ENCODE results near the gene KMT2E. TPM values are rescaled to one million over a fixed set of nuclear protein-coding genes. Genes with fewer than 3 reads are reported as not detected.
"Not testable (repeated sequence)": the region's sequence is repeated elsewhere in the genome, so short reads cannot be mapped to it uniquely, and the experiment has no call there.

The KMT2E gene
- total RNA-seq, 2 experiments from 2014 or later = 295 to 296 TPM

DNA sequence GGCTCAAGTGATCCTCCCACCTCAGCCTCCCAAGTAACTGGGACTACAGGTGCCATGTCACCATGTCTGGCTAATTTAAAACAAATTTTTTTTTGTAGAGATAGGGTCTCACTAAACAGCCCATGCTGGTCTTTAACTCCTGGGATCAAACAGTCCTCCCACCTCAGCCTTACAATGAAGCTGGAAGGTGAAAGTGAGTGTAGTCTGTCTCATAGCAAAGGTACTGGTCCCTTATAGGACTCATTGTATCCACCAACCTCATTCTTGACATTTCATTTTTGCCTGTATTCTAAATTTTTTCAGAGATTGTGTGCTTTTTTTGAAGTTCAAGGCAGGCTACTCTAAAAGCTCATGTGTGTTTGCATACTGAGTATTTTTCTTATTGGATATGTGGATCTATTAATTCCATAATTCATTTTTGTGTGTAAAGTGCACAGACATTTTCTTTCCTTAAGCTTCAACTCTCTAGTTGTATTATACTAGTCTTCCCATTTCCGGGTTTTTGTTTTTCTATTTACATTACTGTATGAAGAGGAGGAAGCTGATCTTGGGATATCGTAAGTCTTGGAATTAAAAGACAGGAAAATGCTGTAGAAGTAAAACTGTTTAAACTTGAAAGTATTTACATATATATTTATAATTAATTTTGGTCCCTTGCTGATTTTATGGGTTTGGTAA lies 13.3 kb downstream of the KMT2E start:
- TF ChIP-seq, protein P1, sequence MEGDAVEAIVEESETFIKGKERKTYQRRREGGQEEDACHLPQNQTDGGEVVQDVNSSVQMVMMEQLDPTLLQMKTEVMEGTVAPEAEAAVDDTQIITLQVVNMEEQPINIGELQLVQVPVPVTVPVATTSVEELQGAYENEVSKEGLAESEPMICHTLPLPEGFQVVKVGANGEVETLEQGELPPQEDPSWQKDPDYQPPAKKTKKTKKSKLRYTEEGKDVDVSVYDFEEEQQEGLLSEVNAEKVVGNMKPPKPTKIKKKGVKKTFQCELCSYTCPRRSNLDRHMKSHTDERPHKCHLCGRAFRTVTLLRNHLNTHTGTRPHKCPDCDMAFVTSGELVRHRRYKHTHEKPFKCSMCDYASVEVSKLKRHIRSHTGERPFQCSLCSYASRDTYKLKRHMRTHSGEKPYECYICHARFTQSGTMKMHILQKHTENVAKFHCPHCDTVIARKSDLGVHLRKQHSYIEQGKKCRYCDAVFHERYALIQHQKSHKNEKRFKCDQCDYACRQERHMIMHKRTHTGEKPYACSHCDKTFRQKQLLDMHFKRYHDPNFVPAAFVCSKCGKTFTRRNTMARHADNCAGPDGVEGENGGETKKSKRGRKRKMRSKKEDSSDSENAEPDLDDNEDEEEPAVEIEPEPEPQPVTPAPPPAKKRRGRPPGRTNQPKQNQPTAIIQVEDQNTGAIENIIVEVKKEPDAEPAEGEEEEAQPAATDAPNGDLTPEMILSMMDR (IDR thresholded peaks at IDR 0.05) = no peak
- H3K27me3 ChIP-seq (ENCODE audit: control insufficient read depth in 1 of 2, insufficient read depth in 2 of 2, low read length in 2 of 2) = no peaks in the 10 kb centered on the region
- no peak overlapping the region for H3K27ac ChIP-seq (ENCODE audit: low read depth in 1 of 2, low read length in 2 of 2)
- Mint-ChIP-seq H3K36me3 (ENCODE audit: low read depth) (peaks cover 20% of the 10 kb centered on the region), H3K27ac (peak overlapping the region; percentile 34), H3K9me3 (no peaks in the 10 kb centered on the region), H3K4me1 (ENCODE audit: low read depth) (peaks cover 90% of the 10 kb centered on the region), H3K27me3 (no peaks in the 10 kb centered on the region), H3K4me3 (peak overlapping the region; percentile 26)
- ATAC-seq (ENCODE audit: poor library complexity) (peak; percentile 14), DNase-seq (no peak)
- H3K4me3 ChIP-seq (ENCODE audit: low read length) = no peak overlapping the region
- H3K4me1 ChIP-seq (ENCODE audit: insufficient read depth, low read length) = peaks cover 39% of the 10 kb centered on the region
- H3K36me3 ChIP-seq (ENCODE audit: insufficient read depth, low read length) = no peaks in the 10 kb centered on the region
- intact Hi-C loops (cut with DNase I, micrococcal nuclease) = no loop called here
- ChIA-PET CTCF (interaction anchor here (0.9 to 1.9 kb wide), 5 partner anchors 10 to 77 kb away, joined by 3 to 8 read pairs (median 4); no protein-coding TSS in a partner anchor), POLR2A (interaction anchor here (0.9 to 5.6 kb wide), 5 partner anchors 9 to 31 kb away, joined by 3 to 72 read pairs (median 3); partner anchors contain the start of gene KMT2E)
- H3K9me3 ChIP-seq (ENCODE audit: control insufficient read depth in 1 of 2, insufficient read depth in 1 of 2, low read length in 2 of 2) = no peaks in the 10 kb centered on the region

DNA sequence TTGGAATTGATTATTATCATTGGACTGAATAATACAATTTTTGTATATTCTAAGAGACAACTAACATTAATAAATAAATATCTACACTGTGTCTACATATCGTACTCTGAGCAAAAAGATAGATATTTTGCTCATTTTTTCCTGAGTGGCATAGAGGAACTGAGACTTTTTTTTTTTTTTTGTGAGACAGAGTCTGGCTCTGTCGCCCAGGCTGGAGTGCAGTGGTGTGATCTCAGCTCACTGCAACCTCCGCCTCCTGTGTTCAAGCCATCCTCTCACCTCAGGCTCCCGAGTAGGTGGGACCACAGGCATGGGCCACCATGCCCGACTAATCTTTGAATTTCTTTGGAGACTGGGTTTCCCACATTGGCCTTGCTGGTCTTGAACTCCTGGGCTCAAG lies 14.0 kb downstream of the KMT2E start:
- ATAC-seq (ENCODE audit: poor library complexity) (no peak), DNase-seq (no peak)
- H3K4me1 ChIP-seq (ENCODE audit: insufficient read depth, low read length) = peaks cover 42% of the 10 kb centered on the region
- no peaks in the 10 kb centered on the region for H3K27me3 ChIP-seq (ENCODE audit: control insufficient read depth in 1 of 2, insufficient read depth in 2 of 2, low read length in 2 of 2)
- Mint-ChIP-seq H3K36me3 (ENCODE audit: low read depth) (peaks cover 20% of the 10 kb centered on the region), H3K9me3 (no peaks in the 10 kb centered on the region), H3K4me3 (no peak overlapping the region), H3K4me1 (ENCODE audit: low read depth) (peaks cover 88% of the 10 kb centered on the region), H3K27me3 (no peaks in the 10 kb centered on the region), H3K27ac (no peak overlapping the region)
- TF ChIP-seq, protein P1 (IDR thresholded peaks at IDR 0.05) = no peak
- H3K9me3 ChIP-seq (ENCODE audit: control insufficient read depth in 1 of 2, insufficient read depth in 1 of 2, low read length in 2 of 2) = no peaks in the 10 kb centered on the region
- H3K27ac ChIP-seq (ENCODE audit: low read depth in 1 of 2, low read length in 2 of 2) = no peak overlapping the region
- intact Hi-C loops (cut with DNase I, micrococcal nuclease) = no loop called here
- ChIA-PET CTCF (interaction anchor here (1.9 kb wide), 1 partner anchor 47 kb away, joined by 8 read pairs; no protein-coding TSS in a partner anchor), POLR2A (interaction anchor here (0.6 to 5.6 kb wide), 6 partner anchors 9 to 158 kb away, joined by 3 to 72 read pairs (median 3); partner anchors contain the start of gene KMT2E)
- H3K4me3 ChIP-seq (ENCODE audit: low read length) = no peak overlapping the region
- H3K36me3 ChIP-seq (ENCODE audit: insufficient read depth, low read length) = no peaks in the 10 kb centered on the region

DNA sequence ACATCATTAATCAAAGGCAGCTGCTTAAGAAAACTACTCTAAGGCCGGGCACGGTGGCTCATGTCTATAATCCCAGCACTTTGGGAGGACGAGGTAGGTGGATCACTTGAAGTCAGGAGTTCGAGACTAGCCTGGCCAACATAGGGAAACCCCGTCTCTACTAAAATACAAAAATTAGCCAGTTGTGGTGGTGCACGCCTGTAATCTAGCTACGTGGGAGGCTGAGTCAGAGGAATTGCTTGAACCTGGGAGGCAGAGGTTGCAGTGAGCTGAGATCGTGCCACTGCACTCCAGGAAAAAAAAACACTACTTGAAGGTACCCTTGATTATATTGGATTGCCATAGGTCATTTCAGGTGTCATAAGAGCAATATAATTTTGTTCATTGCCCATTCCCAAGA lies 14.9 kb downstream of the KMT2E start:
- DNase-seq; H3K9me3 Mint-ChIP-seq; intact Hi-C loops (cut with DNase I, micrococcal nuclease); H3K36me3 ChIP-seq (ENCODE audit: insufficient read depth, low read length); H3K9me3 ChIP-seq (ENCODE audit: control insufficient read depth in 1 of 2, insufficient read depth in 1 of 2, low read length in 2 of 2); H3K27me3 Mint-ChIP-seq; ATAC-seq (ENCODE audit: poor library complexity); H3K27me3 ChIP-seq (ENCODE audit: control insufficient read depth in 1 of 2, insufficient read depth in 2 of 2, low read length in 2 of 2); H3K4me3 ChIP-seq (ENCODE audit: low read length); H3K27ac ChIP-seq (ENCODE audit: low read depth in 1 of 2, low read length in 2 of 2): not testable (repeated sequence)
- H3K4me1 ChIP-seq (ENCODE audit: insufficient read depth, low read length) = peaks cover 42% of the 10 kb centered on the region
- H3K4me1 Mint-ChIP-seq (ENCODE audit: low read depth) = peaks cover 86% of the 10 kb centered on the region
- H3K27ac Mint-ChIP-seq = peak overlapping the region; percentile 41
- CTCF ChIA-PET = interaction anchor here (0.5 to 1.9 kb wide), 3 partner anchors 13 to 110 kb away, joined by 3 to 8 read pairs (median 3); no protein-coding TSS in a partner anchor
- H3K4me3 Mint-ChIP-seq = peak overlapping the region; percentile 16
- H3K36me3 Mint-ChIP-seq (ENCODE audit: low read depth) = peaks cover 25% of the 10 kb centered on the region
- POLR2A ChIA-PET = interaction anchor here (0.6 to 5.6 kb wide), 5 partner anchors 9 to 157 kb away, joined by 3 to 72 read pairs (median 3); partner anchors contain the start of gene KMT2E
